ENCODE measurements around the gene CFAP99. TPM values are rescaled to one million over a fixed set of nuclear protein-coding genes. Genes with fewer than 3 reads are reported as not detected.

Gene CFAP99
- total and polyA plus RNA-seq, 2 donors (not counting 1 experiment from before 2014, with no cell fraction given): not detected

GRCh38 chr4:2445571-2445970 is 26.8 kb downstream of the CFAP99 start:
- H3K4me3 Mint-ChIP-seq: no peak overlapping the region
- no peaks in the 10 kb centered on the region for H3K9me3 Mint-ChIP-seq (ENCODE audit: insufficient read depth)
- no peak overlapping the region for H3K27ac Mint-ChIP-seq
- H3K4me1 ChIP-seq (ENCODE audit: control insufficient read depth in 2 of 2, insufficient read depth in 2 of 2, low read length in 2 of 2): peaks cover 0 to 7% of the 10 kb centered on the region in 2 donors
- H3K9ac ChIP-seq (ENCODE audit: low read length): no peak overlapping the region
- intact Hi-C loops (cut with micrococcal nuclease): no loop called here
- no peak for DNase-seq
- no peaks in the 10 kb centered on the region for H4K20me1 ChIP-seq (ENCODE audit: control insufficient read depth, insufficient read depth, low read length, poor library complexity, severe bottlenecking)
- no peak overlapping the region for H3K27ac ChIP-seq (ENCODE audit: low read length in 2 of 2)
- H2AFZ ChIP-seq (ENCODE audit: insufficient read depth, low read depth, low read length, poor library complexity, severe bottlenecking): no peak overlapping the region
- no peaks in the 10 kb centered on the region for H3K27me3 Mint-ChIP-seq
- WGBS (ENCODE audit: insufficient coverage): 83% methylated on average over 2 of the region's 6 CpGs
- CTCF ChIA-PET: interaction anchor here (0.6 kb wide), 1 partner anchor 42 kb away, joined by 3 read pairs; no protein-coding TSS in a partner anchor
- H3K4me2 ChIP-seq (replicated peaks; ENCODE audit: low read depth, low read length, poor library complexity, severe bottlenecking): no peak overlapping the region
- no peaks in the 10 kb centered on the region for H3K27me3 ChIP-seq (replicated peaks in 1 of 4; ENCODE audit: control extremely low read depth in 1 of 4, control insufficient read depth in 3 of 4, insufficient read depth in 4 of 4, low read length in 3 of 4)
- no peak overlapping the region for H3K4me3 ChIP-seq (ENCODE audit: control extremely low read depth in 1 of 5, extremely low read depth in 1 of 5, insufficient read depth in 1 of 5, low read depth in 2 of 5, low read length in 4 of 5)
- H3K9me3 ChIP-seq (ENCODE audit: control extremely low read depth in 1 of 3, control insufficient read depth in 2 of 3, insufficient read depth in 1 of 3, low read length in 2 of 3): peaks cover 0 to 3% (median 0%) of the 10 kb centered on the region in 3 donors
- TF ChIP-seq CTCF (IDR thresholded peaks at IDR 0.05) (no peak), EZH2 (IDR thresholded peaks at IDR 0.05; ENCODE audit: borderline replicate concordance, insufficient read depth, low read depth, low read length, poor library complexity, severe bottlenecking) (no peak)
- ATAC-seq (ENCODE audit: low read depth): no peak
- H3K79me2 ChIP-seq (ENCODE audit: control insufficient read depth, insufficient read depth, low read length): no peaks in the 10 kb centered on the region
- POLR2A ChIA-PET: interaction anchor here (0.6 to 0.7 kb wide), 2 partner anchors 84 to 696 kb away, joined by 3 read pairs; no protein-coding TSS in a partner anchor
- no peaks in the 10 kb centered on the region for H3K36me3 ChIP-seq (replicated peaks in 1 of 2; ENCODE audit: control extremely low read depth in 1 of 2, control insufficient read depth in 1 of 2, extremely low read depth in 1 of 2, insufficient read depth in 2 of 2, low read length in 1 of 2)
- peaks cover 5% of the 10 kb centered on the region for H3K4me1 Mint-ChIP-seq

GRCh38 chr4:2446656-2447564 is 28.2 kb downstream of the CFAP99 start:
- Mint-ChIP-seq H3K9me3 (ENCODE audit: insufficient read depth) (no peaks in the 10 kb centered on the region), H3K27me3 (no peaks in the 10 kb centered on the region), H3K27ac (no peak overlapping the region), H3K4me3 (no peak overlapping the region), H3K4me1 (no peaks in the 10 kb centered on the region)
- POLR2A ChIA-PET: no interaction called here
- Histone ChIP-seq H3K4me2 (replicated peaks; ENCODE audit: low read depth, low read length, poor library complexity, severe bottlenecking) (no peak overlapping the region), H3K36me3 (replicated peaks in 1 of 2; ENCODE audit: control extremely low read depth in 1 of 2, control insufficient read depth in 1 of 2, extremely low read depth in 1 of 2, insufficient read depth in 2 of 2, low read length in 1 of 2) (no peaks in the 10 kb centered on the region), H3K9ac (ENCODE audit: low read length) (no peak overlapping the region), H3K4me3 (ENCODE audit: control extremely low read depth in 1 of 5, extremely low read depth in 1 of 5, insufficient read depth in 1 of 5, low read depth in 2 of 5, low read length in 4 of 5) (no peak overlapping the region), H4K20me1 (ENCODE audit: control insufficient read depth, insufficient read depth, low read length, poor library complexity, severe bottlenecking) (no peaks in the 10 kb centered on the region), H3K79me2 (ENCODE audit: control insufficient read depth, insufficient read depth, low read length) (no peaks in the 10 kb centered on the region), H3K27ac (ENCODE audit: low read length in 2 of 2) (no peak overlapping the region), H3K27me3 (replicated peaks in 1 of 4; ENCODE audit: control extremely low read depth in 1 of 4, control insufficient read depth in 3 of 4, insufficient read depth in 4 of 4, low read length in 3 of 4) (no peaks in the 10 kb centered on the region), H3K9me3 (ENCODE audit: control extremely low read depth in 1 of 3, control insufficient read depth in 2 of 3, insufficient read depth in 1 of 3, low read length in 2 of 3) (no peaks in the 10 kb centered on the region), H2AFZ (ENCODE audit: insufficient read depth, low read depth, low read length, poor library complexity, severe bottlenecking) (no peak overlapping the region), H3K4me1 (ENCODE audit: control insufficient read depth in 2 of 2, insufficient read depth in 2 of 2, low read length in 2 of 2) (peaks cover 0 to under 1% of the 10 kb centered on the region in 2 donors)
- TF ChIP-seq CTCF (IDR thresholded peaks at IDR 0.05) (no peak), EZH2 (IDR thresholded peaks at IDR 0.05; ENCODE audit: borderline replicate concordance, insufficient read depth, low read depth, low read length, poor library complexity, severe bottlenecking) (no peak)
- WGBS (ENCODE audit: insufficient coverage): 96% methylated on average over 2 of the region's 3 CpGs
- no peak for ATAC-seq (ENCODE audit: low read depth)
- no peak for DNase-seq
- CTCF ChIA-PET: no interaction called here
- intact Hi-C loops (cut with micrococcal nuclease): no loop called here

All from B cell (primary cell).